Tibial artery (tissue), 4 donors: ENCODE results near the gene ZNF217.
"Not testable (repeated sequence)": the region's sequence is repeated elsewhere in the genome, so short reads cannot be mapped to it uniquely, and the experiment has no call there.

Experiments
- DNase-seq, 2 donors: peaks; one replicate each; pipeline ENCODE4 v3.0.0-alpha.2; 2019
- H3K27ac ChIP-seq, 2 donors: fragments of 200-600 bp; sonication (generic) in 1 of 2; 1 replicate in 1 of 2; 2 replicates in 1 of 2; pipeline ENCODE4 v1.5.1; 2018 to 2019; ENCODE audit warnings: mild to moderate bottlenecking in 1 of 2
- H3K27me3 ChIP-seq, 2 donors: fragments of 200-600 bp; sonication (generic) in 1 of 2; one replicate each; pipeline versions ENCODE4 v1.5.1 to v1.6.0; 2016 to 2019
- H3K36me3 ChIP-seq, 3 donors: fragments of 200-600 bp; sonication (generic) in 2 of 3; one replicate each; pipeline ENCODE4 v1.5.1; 2016 to 2019; ENCODE audit warnings: mild to moderate bottlenecking in 2 of 3
- H3K4me1 ChIP-seq, 4 donors: fragments of 200-600 bp; sonication (generic) in 2 of 4; 1 replicate in 3 of 4; 2 replicates in 1 of 4; pipeline ENCODE4 v1.5.1; 2016 to 2019
- H3K4me3 ChIP-seq, 2 donors: fragments of 200-600 bp; sonication (generic) in 1 of 2; 1 replicate in 1 of 2; 2 replicates in 1 of 2; pipeline ENCODE4 v1.5.1; 2018 to 2019; ENCODE audit warnings: mild to moderate bottlenecking in 2 of 2
- H3K9me3 ChIP-seq, 3 donors: fragments of 200-600 bp; sonication (generic) in 1 of 3; one replicate each; pipeline ENCODE4 v1.5.1; 2016 to 2019
- intact Hi-C: fragments of 100-400 bp; cut with DNase I; formaldehyde crosslinking; loops from one replicate; pipeline ENCODE4 v1.15.0; 2023; ENCODE audit warnings: low total_unique reads
- TF ChIP-seq, protein P1 (sequence below), 2 experiments: fragments of 200-600 bp in 1 of 2; fragments of 450-650 bp in 1 of 2; IDR thresholded peaks; one replicate each; pipeline ENCODE4 v1.5.1; 2017 to 2019; ENCODE audit warnings: antibody characterized with exemption in 2 of 2, mild to moderate bottlenecking in 1 of 2, moderate library complexity in 1 of 2

The ZNF217 gene

GRCh38 chr20:53584550-53584913 is 9.1 kb downstream of the ZNF217 start:
- Histone ChIP-seq H3K36me3 (peaks cover 6 to 16% (median 15%) of the 10 kb centered on the region in 3 donors), H3K4me1 (peaks cover 0 to 48% (median 18%) of the 10 kb centered on the region in 4 donors)
- H3K27ac ChIP-seq, H3K9me3 ChIP-seq, intact Hi-C loops, H3K4me3 ChIP-seq, H3K27me3 ChIP-seq, DNase-seq: not testable (repeated sequence)

- H3K27me3 ChIP-seq, H3K4me3 ChIP-seq, H3K9me3 ChIP-seq, intact Hi-C loops: not testable (repeated sequence)
- peak in 1 of 2 donors; percentile 5 for DNase-seq
- Histone ChIP-seq H3K36me3 (peaks cover 6 to 16% (median 15%) of the 10 kb centered on the region in 3 donors), H3K4me1 (peaks cover 0 to 54% (median 22%) of the 10 kb centered on the region in 4 donors), H3K27ac (peak overlapping the region in 1 of 2 donors; percentile 34)
Observed at GRCh38 chr20:53583660-53584549, 9.7 kb downstream of the ZNF217 start.

DNA sequence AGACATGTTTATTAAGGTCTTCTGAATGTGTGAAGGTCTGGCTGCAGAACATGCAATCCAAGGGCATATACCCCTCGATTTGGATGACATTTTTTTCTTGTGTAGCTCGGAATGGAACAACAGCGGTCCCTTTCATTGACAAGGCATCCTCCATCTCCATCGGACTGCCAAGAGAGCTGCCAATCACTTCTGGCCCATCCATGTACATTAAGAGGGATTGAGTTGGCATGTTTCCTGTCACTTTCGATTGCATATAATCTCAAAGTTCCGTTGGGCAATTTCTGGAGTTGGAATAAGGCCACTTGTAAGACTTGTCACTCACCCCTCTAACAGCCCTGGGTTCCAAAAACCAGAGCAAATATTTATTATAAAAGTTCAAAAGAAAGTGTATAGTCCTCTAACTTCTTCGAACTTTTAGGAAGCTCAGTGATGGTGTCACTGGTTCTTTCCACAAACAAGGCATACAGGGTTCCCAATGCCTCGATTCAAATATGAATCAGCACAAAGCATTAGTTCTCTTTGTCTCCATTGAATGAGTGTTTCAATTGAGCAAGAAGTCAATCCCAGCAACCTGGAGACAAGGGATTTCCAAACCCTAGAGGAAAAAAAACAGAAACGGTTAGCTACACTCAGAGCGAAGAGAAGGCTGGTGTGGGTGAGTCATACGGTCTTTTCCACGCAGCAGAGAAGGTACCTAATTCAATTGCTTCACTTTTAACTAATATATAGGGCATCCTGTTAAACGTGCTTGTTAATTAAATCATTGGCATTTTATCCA is 10.9 kb downstream of the ZNF217 start:
- Histone ChIP-seq H3K4me3 (no peak overlapping the region), H3K27me3 (no peaks in the 10 kb centered on the region), H3K9me3 (no peaks in the 10 kb centered on the region), H3K27ac (peak overlapping the region in 1 of 2 donors; percentile 13), H3K4me1 (peaks cover 0 to 52% (median 25%) of the 10 kb centered on the region in 4 donors), H3K36me3 (peaks cover 6 to 16% (median 15%) of the 10 kb centered on the region in 3 donors)
- TF ChIP-seq, protein P1, sequence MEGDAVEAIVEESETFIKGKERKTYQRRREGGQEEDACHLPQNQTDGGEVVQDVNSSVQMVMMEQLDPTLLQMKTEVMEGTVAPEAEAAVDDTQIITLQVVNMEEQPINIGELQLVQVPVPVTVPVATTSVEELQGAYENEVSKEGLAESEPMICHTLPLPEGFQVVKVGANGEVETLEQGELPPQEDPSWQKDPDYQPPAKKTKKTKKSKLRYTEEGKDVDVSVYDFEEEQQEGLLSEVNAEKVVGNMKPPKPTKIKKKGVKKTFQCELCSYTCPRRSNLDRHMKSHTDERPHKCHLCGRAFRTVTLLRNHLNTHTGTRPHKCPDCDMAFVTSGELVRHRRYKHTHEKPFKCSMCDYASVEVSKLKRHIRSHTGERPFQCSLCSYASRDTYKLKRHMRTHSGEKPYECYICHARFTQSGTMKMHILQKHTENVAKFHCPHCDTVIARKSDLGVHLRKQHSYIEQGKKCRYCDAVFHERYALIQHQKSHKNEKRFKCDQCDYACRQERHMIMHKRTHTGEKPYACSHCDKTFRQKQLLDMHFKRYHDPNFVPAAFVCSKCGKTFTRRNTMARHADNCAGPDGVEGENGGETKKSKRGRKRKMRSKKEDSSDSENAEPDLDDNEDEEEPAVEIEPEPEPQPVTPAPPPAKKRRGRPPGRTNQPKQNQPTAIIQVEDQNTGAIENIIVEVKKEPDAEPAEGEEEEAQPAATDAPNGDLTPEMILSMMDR (IDR thresholded peaks at IDR 0.05) = no peak
- intact Hi-C loops = no loop called here
- peak in 1 of 2 donors; percentile 29 for DNase-seq

DNA sequence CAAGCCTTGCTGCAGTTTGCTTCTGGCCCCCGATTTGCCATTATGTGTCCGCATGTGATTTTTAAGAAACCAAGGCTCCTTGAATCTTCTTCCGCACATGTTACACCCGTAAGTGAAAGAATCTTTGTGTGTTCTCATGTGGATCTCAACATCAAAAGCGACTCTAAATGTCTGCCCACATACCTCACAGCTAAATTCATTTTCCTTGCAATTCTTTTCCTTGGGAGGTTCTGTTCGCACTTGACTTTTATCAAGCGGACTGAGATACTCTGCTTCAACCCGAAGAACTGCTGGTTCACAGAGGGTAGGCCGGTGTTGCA is 11.4 kb downstream of the ZNF217 start:
- H3K27me3 ChIP-seq = no peaks in the 10 kb centered on the region
- H3K9me3 ChIP-seq = no peaks in the 10 kb centered on the region
- peaks cover 6 to 16% (median 15%) of the 10 kb centered on the region in 3 donors for H3K36me3 ChIP-seq
- intact Hi-C loops = no loop called here
- H3K4me1 ChIP-seq = peaks cover 0 to 52% (median 25%) of the 10 kb centered on the region in 4 donors
- DNase-seq = no peak
- no peak overlapping the region for H3K27ac ChIP-seq
- no peak overlapping the region for H3K4me3 ChIP-seq
- TF ChIP-seq, protein P1 (IDR thresholded peaks at IDR 0.05) = no peak

DNA sequence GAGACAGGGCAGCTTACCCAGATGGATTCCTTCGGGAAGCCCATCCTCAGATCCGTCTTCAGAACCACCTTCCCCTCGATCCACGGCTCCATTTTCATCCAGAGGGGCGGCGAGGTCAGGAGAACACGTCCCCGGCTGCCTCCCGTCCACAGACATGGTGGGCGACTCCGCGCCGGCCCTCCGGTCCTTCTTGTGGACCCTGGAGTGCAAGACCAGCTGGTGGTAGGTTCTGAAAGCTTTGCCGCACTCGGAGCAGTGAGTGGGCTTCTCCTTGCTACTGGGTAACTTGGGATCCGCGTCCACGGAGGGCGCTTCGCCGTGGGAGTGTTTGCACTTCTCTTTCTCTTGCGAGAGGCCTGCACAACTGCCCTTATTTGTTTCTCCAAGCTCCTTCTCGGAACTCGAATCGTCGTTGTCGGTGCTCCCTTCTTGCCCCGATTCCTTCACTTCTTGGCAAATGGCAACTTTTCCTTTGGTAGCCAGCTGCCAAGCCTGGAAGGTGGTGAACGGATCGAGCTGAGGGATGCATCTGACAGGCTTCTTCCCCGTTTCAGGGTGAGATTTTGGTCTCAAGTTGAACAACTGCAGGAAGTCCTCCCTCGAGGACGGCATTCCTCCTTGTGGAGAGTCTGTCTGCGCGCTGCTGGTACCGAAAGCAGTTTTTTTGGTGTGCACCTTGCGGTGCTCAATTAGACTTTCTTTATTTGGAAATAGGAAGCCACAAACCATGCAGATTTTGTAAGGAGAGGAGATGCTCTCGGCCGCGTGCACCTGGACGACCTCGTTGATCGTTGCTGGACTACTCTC is 12.0 kb downstream of the ZNF217 start:
- Histone ChIP-seq H3K27ac (peak overlapping the region; percentile 34 to 54), H3K27me3 (no peaks in the 10 kb centered on the region), H3K4me1 (peaks cover 0 to 52% (median 25%) of the 10 kb centered on the region in 4 donors), H3K36me3 (peaks cover 6 to 21% (median 20%) of the 10 kb centered on the region in 3 donors), H3K4me3 (no peak overlapping the region), H3K9me3 (no peaks in the 10 kb centered on the region)
- peak in 1 of 2 donors; percentile 19 for DNase-seq
- intact Hi-C loops = loop anchor here (2.0 kb wide), 1 partner anchor 333 kb away; no protein-coding TSS in a partner anchor
- TF ChIP-seq, protein P1 (IDR thresholded peaks at IDR 0.05) = no peak
